ENCODE results near the gene ZNF366. TPM values are rescaled to one million over a fixed set of nuclear protein-coding genes. Genes with fewer than 3 reads are reported as not detected.

Gene ZNF366
- total RNA-seq, 1 donor from 2014 or later, result 13.6 TPM

DNA sequence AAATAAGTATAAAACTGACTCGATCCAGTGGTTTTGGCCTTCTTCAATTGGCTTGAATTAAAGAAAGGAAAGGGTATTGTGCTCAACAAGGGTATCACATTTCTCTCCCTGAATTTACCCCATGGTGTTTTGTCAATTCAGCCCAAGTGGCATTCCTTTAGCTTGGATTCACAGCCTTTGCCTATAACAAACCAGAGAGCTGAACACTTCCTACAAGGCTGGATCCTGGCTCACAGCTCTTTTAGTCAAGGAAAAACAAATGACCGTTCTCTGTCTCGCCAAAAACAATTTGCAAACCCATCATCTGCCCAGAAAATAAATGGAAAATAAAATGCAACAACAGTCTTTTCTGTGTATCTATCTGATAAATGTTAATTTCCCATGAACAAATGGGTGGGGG lies 5.7 kb downstream of the ZNF366 start:
- Histone ChIP-seq H3K27ac (no peak overlapping the region), H3K4me1 (peaks cover 6% of the 10 kb centered on the region), H3K9me3 (no peaks in the 10 kb centered on the region), H3K36me3 (no peaks in the 10 kb centered on the region), H3K27me3 (ENCODE audit: low read depth) (no peaks in the 10 kb centered on the region), H3K4me3 (no peak overlapping the region)
- no peak for DNase-seq
- intact Hi-C loops (cut with DNase I), result no loop called here
- TF ChIP-seq, protein P1, sequence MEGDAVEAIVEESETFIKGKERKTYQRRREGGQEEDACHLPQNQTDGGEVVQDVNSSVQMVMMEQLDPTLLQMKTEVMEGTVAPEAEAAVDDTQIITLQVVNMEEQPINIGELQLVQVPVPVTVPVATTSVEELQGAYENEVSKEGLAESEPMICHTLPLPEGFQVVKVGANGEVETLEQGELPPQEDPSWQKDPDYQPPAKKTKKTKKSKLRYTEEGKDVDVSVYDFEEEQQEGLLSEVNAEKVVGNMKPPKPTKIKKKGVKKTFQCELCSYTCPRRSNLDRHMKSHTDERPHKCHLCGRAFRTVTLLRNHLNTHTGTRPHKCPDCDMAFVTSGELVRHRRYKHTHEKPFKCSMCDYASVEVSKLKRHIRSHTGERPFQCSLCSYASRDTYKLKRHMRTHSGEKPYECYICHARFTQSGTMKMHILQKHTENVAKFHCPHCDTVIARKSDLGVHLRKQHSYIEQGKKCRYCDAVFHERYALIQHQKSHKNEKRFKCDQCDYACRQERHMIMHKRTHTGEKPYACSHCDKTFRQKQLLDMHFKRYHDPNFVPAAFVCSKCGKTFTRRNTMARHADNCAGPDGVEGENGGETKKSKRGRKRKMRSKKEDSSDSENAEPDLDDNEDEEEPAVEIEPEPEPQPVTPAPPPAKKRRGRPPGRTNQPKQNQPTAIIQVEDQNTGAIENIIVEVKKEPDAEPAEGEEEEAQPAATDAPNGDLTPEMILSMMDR (IDR thresholded peaks at IDR 0.05), result no peak
- ATAC-seq, result no peak

DNA sequence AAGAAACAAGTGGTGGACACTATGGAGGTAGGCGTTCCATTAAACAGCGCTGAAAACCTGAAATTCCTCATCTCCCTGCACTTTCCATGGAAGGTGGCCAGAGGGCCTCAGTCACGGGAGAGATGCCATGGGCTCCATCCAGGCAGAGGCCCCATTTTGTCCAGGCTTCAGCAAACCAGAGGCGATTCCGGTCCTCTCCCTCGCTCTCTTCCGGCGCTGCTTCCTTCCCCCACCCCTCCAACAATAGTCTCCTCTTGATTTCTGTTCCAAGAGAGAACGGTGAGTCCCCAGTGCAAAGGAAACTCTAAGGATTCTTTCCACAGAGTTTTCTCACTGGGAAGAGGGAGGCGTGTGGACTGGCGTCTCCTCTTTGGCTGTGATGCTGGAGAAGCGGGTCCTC lies 7.5 kb downstream of the ZNF366 start:
- ATAC-seq (peak in 1 of 2 donors; percentile 25), DNase-seq (no peak)
- intact Hi-C loops (cut with DNase I), result no loop called here
- TF ChIP-seq, protein P1 (IDR thresholded peaks at IDR 0.05), result no peak
- H3K27me3 ChIP-seq (ENCODE audit: low read depth), result no peaks in the 10 kb centered on the region
- H3K27ac ChIP-seq, result peak overlapping the region; percentile 42
- no peak overlapping the region for H3K4me3 ChIP-seq
- peaks cover 6% of the 10 kb centered on the region for H3K4me1 ChIP-seq
- no peaks in the 10 kb centered on the region for H3K9me3 ChIP-seq
- H3K36me3 ChIP-seq, result no peaks in the 10 kb centered on the region

DNA sequence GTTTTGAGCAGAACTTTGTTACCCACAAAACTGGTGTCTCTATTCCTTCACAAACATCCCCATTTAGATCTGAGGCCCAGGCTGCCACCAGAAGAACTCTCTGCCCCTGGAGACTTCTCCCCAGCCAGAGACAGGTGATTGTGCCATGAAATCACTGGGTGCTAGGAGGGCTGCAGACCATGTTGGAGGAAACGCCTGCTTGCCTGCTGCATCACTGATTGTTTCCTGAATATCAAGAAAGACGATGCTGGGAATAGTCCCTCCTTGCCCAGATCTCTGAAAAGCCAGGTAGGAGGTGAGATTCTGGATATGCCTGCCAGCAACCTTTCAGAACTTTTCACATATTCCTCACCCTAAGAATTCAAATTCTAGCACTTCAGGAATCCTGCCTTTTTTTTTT lies 8.1 kb downstream of the ZNF366 start:
- DNase-seq, result no peak
- H3K27ac ChIP-seq, result no peak overlapping the region
- intact Hi-C loops (cut with DNase I), result no loop called here
- TF ChIP-seq, protein P1 (IDR thresholded peaks at IDR 0.05), result no peak
- no peak for ATAC-seq
- H3K4me1 ChIP-seq, result peaks cover 6% of the 10 kb centered on the region
- H3K9me3 ChIP-seq, result no peaks in the 10 kb centered on the region
- no peaks in the 10 kb centered on the region for H3K36me3 ChIP-seq
- no peaks in the 10 kb centered on the region for H3K27me3 ChIP-seq (ENCODE audit: low read depth)
- no peak overlapping the region for H3K4me3 ChIP-seq

DNA sequence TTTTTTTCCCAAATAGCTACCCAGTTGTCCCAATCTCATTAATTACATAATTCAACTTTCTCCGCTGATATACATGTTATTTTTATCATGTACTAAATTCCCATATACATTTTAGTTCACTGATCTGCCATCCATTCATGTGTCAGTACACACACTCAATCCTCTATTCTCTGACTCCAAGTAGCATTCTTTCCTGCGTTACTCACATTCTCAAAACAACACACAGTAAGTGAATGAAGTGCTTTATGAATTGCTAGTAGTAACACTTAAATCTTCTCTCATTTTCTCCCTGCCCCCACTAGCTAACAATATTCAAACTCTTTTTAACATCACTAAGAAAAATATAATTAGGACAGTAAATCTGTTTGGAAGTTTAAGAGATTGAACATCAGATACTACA lies 8.9 kb downstream of the ZNF366 start:
- intact Hi-C loops (cut with DNase I), result no loop called here
- no peaks in the 10 kb centered on the region for H3K9me3 ChIP-seq
- peaks cover 6% of the 10 kb centered on the region for H3K4me1 ChIP-seq
- H3K36me3 ChIP-seq, result no peaks in the 10 kb centered on the region
- TF ChIP-seq, protein P1 (IDR thresholded peaks at IDR 0.05), result no peak
- H3K4me3 ChIP-seq, result no peak overlapping the region
- no peaks in the 10 kb centered on the region for H3K27me3 ChIP-seq (ENCODE audit: low read depth)
- no peak for ATAC-seq
- DNase-seq, result no peak
- H3K27ac ChIP-seq, result no peak overlapping the region

DNA sequence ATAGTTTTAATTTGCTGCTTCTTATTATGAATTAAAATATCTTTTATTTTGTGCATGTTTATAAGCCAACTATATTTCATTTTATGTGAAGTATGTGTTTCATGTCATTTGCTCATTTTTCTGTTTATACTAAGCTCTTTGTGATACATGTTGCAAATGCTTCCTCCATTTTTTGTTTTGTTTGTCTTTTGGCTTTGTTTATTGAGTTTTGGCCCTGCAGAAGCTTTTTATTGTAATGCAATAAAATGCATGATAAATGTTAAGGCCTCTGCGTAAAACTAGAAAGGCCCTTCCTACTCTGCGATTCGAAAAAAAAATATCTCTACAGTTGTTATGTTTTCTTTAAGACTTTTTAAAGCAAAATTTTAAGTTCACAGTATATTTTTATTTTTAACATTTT lies 9.4 kb downstream of the ZNF366 start:
- DNase-seq (no peak), ATAC-seq (no peak)
- H3K9me3 ChIP-seq, result no peaks in the 10 kb centered on the region
- no peak overlapping the region for H3K4me3 ChIP-seq
- intact Hi-C loops (cut with DNase I), result no loop called here
- no peaks in the 10 kb centered on the region for H3K36me3 ChIP-seq
- no peaks in the 10 kb centered on the region for H3K27me3 ChIP-seq (ENCODE audit: low read depth)
- TF ChIP-seq, protein P1 (IDR thresholded peaks at IDR 0.05), result no peak
- H3K4me1 ChIP-seq, result peaks cover 6% of the 10 kb centered on the region
- H3K27ac ChIP-seq, result no peak overlapping the region

DNA sequence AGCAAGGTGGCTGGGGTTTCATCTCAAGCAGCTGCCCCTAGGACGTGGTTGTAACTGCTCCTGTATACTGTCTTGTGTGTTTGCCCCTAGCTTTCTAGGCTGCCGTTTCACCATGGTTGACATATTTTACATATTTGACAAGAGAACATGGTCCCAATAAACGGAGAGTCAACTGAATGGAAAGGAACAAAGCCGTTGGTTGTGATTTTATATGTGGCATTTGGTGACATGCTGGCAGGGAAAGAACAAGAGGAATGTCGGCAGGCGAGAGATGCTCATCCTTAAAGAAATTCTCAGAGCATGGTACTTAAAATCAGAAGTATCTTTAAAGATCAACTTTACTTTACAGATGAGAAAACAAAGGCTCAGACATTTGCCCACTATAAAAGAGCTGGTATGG lies 11.8 kb downstream of the ZNF366 start:
- DNase-seq (no peak), ATAC-seq (no peak)
- H3K27me3 ChIP-seq (ENCODE audit: low read depth), result no peaks in the 10 kb centered on the region
- H3K27ac ChIP-seq, result no peak overlapping the region
- H3K36me3 ChIP-seq, result no peaks in the 10 kb centered on the region
- no peak overlapping the region for H3K4me3 ChIP-seq
- intact Hi-C loops (cut with DNase I), result no loop called here
- no peaks in the 10 kb centered on the region for H3K9me3 ChIP-seq
- H3K4me1 ChIP-seq, result no peaks in the 10 kb centered on the region
- TF ChIP-seq, protein P1 (IDR thresholded peaks at IDR 0.05), result no peak
